Dermis blood vessel endothelial cell (primary cell): Measurements from ENCODE around the gene DCDC2C. TPM values are rescaled to one million over a fixed set of nuclear protein-coding genes. Genes with fewer than 3 reads are reported as not detected.

Experiments used
- total RNA-seq: library from RNA; depleted of rRNA; stranded (reverse); fragments of >200 nt; gene quantifications from 2 replicates; pipeline ENCODE4 v1.2.3, GENCODE V29; 2014

DCDC2C gene
- total RNA-seq, 1 donor from 2014 or later = under 0.01 TPM

Other genes with a start within 250 kb of the DCDC2C start
- 50.9 and 68.4 TPM in 2 replicates for gene ADI1, start 184.0 kb upstream of the DCDC2C start, total RNA-seq
- 23.5 and 30.9 TPM in 2 replicates for gene RNASEH1, start 145.2 kb upstream of the DCDC2C start, total RNA-seq
- gene RPS7, start 128.3 kb upstream of the DCDC2C start, total RNA-seq = 926 and 1,911 TPM in 2 replicates
- 0.79 and 0.85 TPM in 2 replicates for gene COLEC11, start 108.5 kb upstream of the DCDC2C start, total RNA-seq
- gene ALLC, start 45.4 kb upstream of the DCDC2C start, total RNA-seq = not detected in 2 replicates